GM21515 (cell line): ENCODE measurements around the gene HBA1.
"Not testable (repeated sequence)": the region's sequence is repeated elsewhere in the genome, so short reads cannot be mapped to it uniquely, and the experiment has no call there.

ENCODE experiments used
- ATAC-seq: cut with Tn5 transposase; IDR thresholded peaks from one replicate; pipeline ENCODE4 v1.9.1; 2021; ENCODE audit not compliant: unreplicated experiment

The HBA1 gene

GRCh38 chr16:176477-177382 is at the start of gene HBA1:
Gene HBA1, plus strand, starts transcription at chr16:176680. Its CDS starts 37 bp downstream, at chr16:176717.
- ATAC-seq: not testable (repeated sequence)

GRCh38 chr16:129075-129474 is 47.4 kb upstream of the HBA1 start:
- ATAC-seq: no peak

- ATAC-seq: no peak
Observed at GRCh38 chr16:130533-131173, 45.8 kb upstream of the HBA1 start.

- no peak for ATAC-seq
Observed at GRCh38 chr16:132120-132519, 44.4 kb upstream of the HBA1 start.

- ATAC-seq: no peak
Observed at GRCh38 chr16:133716-134115, 42.8 kb upstream of the HBA1 start.

- ATAC-seq: no peak
Observed at GRCh38 chr16:138049-138417, 38.4 kb upstream of the HBA1 start.

- ATAC-seq: no peak
Observed at GRCh38 chr16:140175-140857, 36.2 kb upstream of the HBA1 start.

- ATAC-seq: no peak
Observed at GRCh38 chr16:142405-142967, 34.0 kb upstream of the HBA1 start.

- no peak for ATAC-seq
Observed at GRCh38 chr16:143047-143446, 33.4 kb upstream of the HBA1 start.

GRCh38 chr16:143456-143855 is 33.0 kb upstream of the HBA1 start:
- ATAC-seq: no peak

GRCh38 chr16:144797-145252 is 31.7 kb upstream of the HBA1 start:
- no peak for ATAC-seq

- ATAC-seq: no peak
Observed at GRCh38 chr16:146646-147045, 29.8 kb upstream of the HBA1 start.

GRCh38 chr16:149024-149660 is 27.3 kb upstream of the HBA1 start:
- no peak for ATAC-seq

GRCh38 chr16:152141-153128 is 24.0 kb upstream of the HBA1 start, which contains the start of gene HBZ:
Gene HBZ, plus strand, starts transcription at chr16:152644. Its CDS starts 266 bp downstream, at chr16:152910.
- ATAC-seq: no peak

- ATAC-seq: not testable (repeated sequence)
Observed at GRCh38 chr16:153129-153521, 23.4 kb upstream of the HBA1 start.

- ATAC-seq: not testable (repeated sequence)
Observed at GRCh38 chr16:153550-154216, 22.8 kb upstream of the HBA1 start.

- no peak for ATAC-seq
Observed at GRCh38 chr16:154217-155030, 22.1 kb upstream of the HBA1 start.

- no peak for ATAC-seq
Observed at GRCh38 chr16:155031-155398, 21.5 kb upstream of the HBA1 start.
